Neural cell (in vitro differentiated cells): ENCODE measurements around the gene NCAM1. TPM values are rescaled to one million over a fixed set of nuclear protein-coding genes. Genes with fewer than 3 reads are reported as not detected.

Experiments used
- H2AFZ ChIP-seq: fragments of 200-600, 300-800 bp; sonication (generic), shearing (Covaris generic); 2 replicates; pipeline ENCODE4 v1.6.0; 2014; ENCODE audit warnings: low read depth, mild to moderate bottlenecking, antibody characterized with exemption, low read length, moderate library complexity
- H3F3A ChIP-seq: fragments of 200-600 bp; shearing (Covaris generic); 2 replicates; pipeline ENCODE4 v1.6.1; 2016; ENCODE audit warnings: mild to moderate bottlenecking, moderate library complexity, mixed read lengths, antibody characterized with exemption, low read length; ENCODE audit not compliant: insufficient read depth, poor library complexity, severe bottlenecking
- H3K27ac ChIP-seq: fragments of 200-600, 300-800 bp; sonication (generic), shearing (Covaris generic); 2 replicates; pipeline ENCODE4 v1.5.1; 2014; ENCODE audit warnings: mild to moderate bottlenecking, low read length, moderate library complexity
- H3K27me3 ChIP-seq: fragments of 300-800, 200-600 bp; sonication (generic), shearing (Covaris generic); 2 replicates; pipeline ENCODE4 v1.6.0; 2014; ENCODE audit warnings: mild to moderate bottlenecking, low read depth, low read length, moderate library complexity; ENCODE audit not compliant: insufficient read depth
- H3K36me3 ChIP-seq: fragments of 300-800, 200-600 bp; sonication (generic), shearing (Covaris generic); 2 replicates; pipeline ENCODE4 v1.5.1; 2014; ENCODE audit warnings: mild to moderate bottlenecking, antibody characterized with exemption, low read length, moderate library complexity; ENCODE audit not compliant: insufficient read depth
- H3K4me2 ChIP-seq: fragments of 300-800, 200-600 bp; sonication (generic), shearing (Covaris generic); 2 replicates; pipeline ENCODE4 v1.6.0; 2014; ENCODE audit warnings: mild to moderate bottlenecking, low read length
- H3K4me3 ChIP-seq: fragments of 300-800, 200-600 bp; sonication (generic), shearing (Covaris generic); 2 replicates; pipeline ENCODE4 v1.5.1; 2014; ENCODE audit warnings: mild to moderate bottlenecking, low read length, moderate library complexity
- H3K79me2 ChIP-seq: fragments of 200-600 bp; shearing (Covaris generic); replicated peaks from 2 replicates; pipeline ENCODE4 v1.6.0; 2014; ENCODE audit warnings: mild to moderate bottlenecking, low read length, moderate library complexity; ENCODE audit not compliant: insufficient read depth
- H3K9ac ChIP-seq: fragments of 300-800, 200-600 bp; sonication (generic), shearing (Covaris generic); 2 replicates; pipeline ENCODE4 v1.6.1; 2016; ENCODE audit warnings: mild to moderate bottlenecking, low read length, mixed read lengths
- H3K9me2 ChIP-seq: fragments of 200-600 bp; shearing (Covaris generic); 2 replicates; pipeline ENCODE4 v1.6.1; 2016; ENCODE audit warnings: mild to moderate bottlenecking, low read length, mixed read lengths; ENCODE audit not compliant: insufficient read depth
- H3K9me3 ChIP-seq: fragments of 200-600, 300-800 bp; sonication (generic), shearing (Covaris generic); 2 replicates; pipeline ENCODE4 v1.6.1; 2016; ENCODE audit warnings: mild to moderate bottlenecking, mixed run types, low read length, moderate library complexity, mixed read lengths
- H4K20me1 ChIP-seq: fragments of 200-600 bp; shearing (Covaris generic); 2 replicates; pipeline ENCODE4 v1.6.1; 2016; ENCODE audit warnings: mild to moderate bottlenecking, mixed run types; ENCODE audit not compliant: insufficient read depth
- CTCF ChIP-seq: fragments of 450-650 bp; IDR thresholded peaks from 2 replicates; pipeline ENCODE4 v1.5.1; 2014; ENCODE audit warnings: antibody characterized with exemption, mild to moderate bottlenecking, moderate library complexity; ENCODE audit not compliant: poor library complexity, severe bottlenecking
- EP300 ChIP-seq: fragments of 450-650 bp; conservative IDR thresholded peaks from 2 replicates; pipeline ENCODE4 v1.6.1; 2014; ENCODE audit warnings: antibody characterized with exemption, mild to moderate bottlenecking, moderate library complexity; ENCODE audit not compliant: poor library complexity, severe bottlenecking
- EZH2 ChIP-seq: fragments of 200-600, 300-800 bp; shearing (Covaris generic), sonication (generic); IDR thresholded peaks from 2 replicates; pipeline ENCODE4 v1.6.1; 2014; ENCODE audit warnings: antibody characterized with exemption, low read length, borderline replicate concordance, mild to moderate bottlenecking; ENCODE audit not compliant: insufficient read depth, poor library complexity, severe bottlenecking
- MXI1 ChIP-seq: fragments of 450-650 bp; conservative IDR thresholded peaks from 2 replicates; pipeline ENCODE4 v1.6.1; 2014; ENCODE audit warnings: antibody characterized with exemption, mild to moderate bottlenecking; ENCODE audit not compliant: poor library complexity, severe bottlenecking
- POLR2AphosphoS5 ChIP-seq: IDR thresholded peaks from 2 replicates; pipeline ENCODE4 v1.6.1; 2012
- RAD21 ChIP-seq: fragments of 450-650 bp; conservative IDR thresholded peaks from 2 replicates; pipeline ENCODE4 v1.6.1; 2014; ENCODE audit warnings: antibody characterized with exemption, mild to moderate bottlenecking, moderate library complexity
- REST ChIP-seq: IDR thresholded peaks from 2 replicates; pipeline ENCODE4 v1.6.1; 2012; ENCODE audit warnings: borderline replicate concordance
- SMC3 ChIP-seq: fragments of 450-650 bp; conservative IDR thresholded peaks from 2 replicates; pipeline ENCODE4 v1.6.1; 2014; ENCODE audit warnings: antibody characterized with exemption, mild to moderate bottlenecking, moderate library complexity; ENCODE audit not compliant: poor library complexity
- TAF1 ChIP-seq: IDR thresholded peaks from 2 replicates; pipeline ENCODE4 v1.6.1; 2012; ENCODE audit warnings: low read depth
- polyA plus RNA-seq: library from polyadenylated mRNA; depleted of rRNA; stranded (reverse); fragments of >200 nt; gene quantifications from 2 replicates; pipeline ENCODE4 v1.2.3, GENCODE V29; 2014

The NCAM1 gene
- polyA plus RNA-seq, 1 donor from 2014 or later = 120 TPM

- Histone ChIP-seq H3K36me3 (no peaks in the 10 kb centered on the region), H3K27me3 (no peaks in the 10 kb centered on the region), H3K27ac (no peak overlapping the region), H2AFZ (no peak overlapping the region), H4K20me1 (peaks cover 30% of the 10 kb centered on the region), H3K79me2 (peaks cover 66% of the 10 kb centered on the region), H3K9me3 (no peaks in the 10 kb centered on the region), H3K9me2 (no peaks in the 10 kb centered on the region), H3K4me2 (no peak overlapping the region), H3K9ac (no peak overlapping the region), H3K4me3 (no peak overlapping the region), H3F3A (no peaks in the 10 kb centered on the region)
- TF ChIP-seq TAF1 (no peak), REST (no peak), EZH2 (no peak), POLR2AphosphoS5 (no peak), SMC3 (no peak), RAD21 (no peak), EP300 (no peak), MXI1 (no peak), CTCF (no peak)
Measured at GRCh38 chr11:113015098-113015455, 53.9 kb downstream of the NCAM1 start.

- Histone ChIP-seq H3K9me2 (no peaks in the 10 kb centered on the region), H3K4me3 (no peak overlapping the region), H3K27me3 (no peaks in the 10 kb centered on the region), H3K79me2 (peaks cover 65% of the 10 kb centered on the region), H3K9ac (no peak overlapping the region), H4K20me1 (peaks cover 26% of the 10 kb centered on the region), H2AFZ (no peak overlapping the region), H3F3A (no peaks in the 10 kb centered on the region), H3K9me3 (no peaks in the 10 kb centered on the region), H3K27ac (no peak overlapping the region), H3K4me2 (no peak overlapping the region), H3K36me3 (no peaks in the 10 kb centered on the region)
- TF ChIP-seq EP300 (no peak), CTCF (no peak), POLR2AphosphoS5 (no peak), TAF1 (no peak), RAD21 (no peak), EZH2 (no peak), SMC3 (no peak), REST (no peak), MXI1 (no peak)
Measured at GRCh38 chr11:113016905-113017304, 55.7 kb downstream of the NCAM1 start.
